H9 (cell line): Measurements from ENCODE around the gene KIAA2012. TPM values are rescaled to one million over a fixed set of nuclear protein-coding genes. Genes with fewer than 3 reads are reported as not detected.

Source experiments
- DNase-seq: peaks from one replicate; pipeline ENCODE4 v3.0.0-alpha.2; 2017
- H2AFZ ChIP-seq: one replicate; pipeline ENCODE4 v1.6.1; 2013; ENCODE audit warnings: mild to moderate bottlenecking, low read length, control low read depth, moderate library complexity
- H2AK5ac ChIP-seq: 2 replicates; pipeline ENCODE4 v1.6.1; 2013; ENCODE audit warnings: low read length, control low read depth, mixed read lengths; ENCODE audit not compliant: insufficient read length
- H2BK120ac ChIP-seq: one replicate; pipeline ENCODE4 v1.6.1; 2013; ENCODE audit warnings: low read depth, mild to moderate bottlenecking, low read length, control low read depth, inconsistent platforms; ENCODE audit not compliant: poor library complexity, severe bottlenecking
- H2BK12ac ChIP-seq: 2 replicates; pipeline ENCODE4 v1.6.1; 2013; ENCODE audit warnings: low read length, control low read depth, mixed read lengths, low read depth; ENCODE audit not compliant: insufficient read length
- H2BK15ac ChIP-seq: 2 replicates; pipeline ENCODE4 v1.6.1; 2013; ENCODE audit warnings: low read depth, low read length, control low read depth
- H2BK20ac ChIP-seq: one replicate; pipeline ENCODE4 v1.6.1; 2013; ENCODE audit warnings: low read depth, mild to moderate bottlenecking, low read length, control low read depth, inconsistent platforms; ENCODE audit not compliant: poor library complexity, severe bottlenecking
- H2BK5ac ChIP-seq: 2 replicates; pipeline ENCODE4 v1.6.1; 2013; ENCODE audit warnings: low read length, control low read depth, mixed read lengths; ENCODE audit not compliant: insufficient read length
- H3K14ac ChIP-seq: 2 replicates; pipeline ENCODE4 v1.6.1; 2013; ENCODE audit warnings: low read length, control low read depth; ENCODE audit not compliant: insufficient read depth
- H3K18ac ChIP-seq: 2 replicates; pipeline ENCODE4 v1.6.1; 2013; ENCODE audit warnings: low read depth, mild to moderate bottlenecking, mixed read lengths, low read length, control low read depth; ENCODE audit not compliant: insufficient read length
- H3K23ac ChIP-seq: 2 replicates; pipeline ENCODE4 v1.6.1; 2013; ENCODE audit warnings: low read length, control low read depth, mixed read lengths, low read depth; ENCODE audit not compliant: insufficient read length
- H3K23me2 ChIP-seq: 2 replicates; pipeline ENCODE4 v1.6.1; 2013; ENCODE audit warnings: low read depth, mild to moderate bottlenecking, mixed read lengths, low read length, control low read depth; ENCODE audit not compliant: insufficient read length, poor library complexity, severe bottlenecking
- H3K27ac ChIP-seq: 2 replicates; pipeline ENCODE4 v1.5.1; 2013; ENCODE audit warnings: low read length, control low read depth, mixed read lengths, low read depth; ENCODE audit not compliant: insufficient read length
- H3K27me3 ChIP-seq: 2 replicates; pipeline ENCODE4 v1.6.1; 2013; ENCODE audit warnings: low read length, control low read depth, inconsistent platforms; ENCODE audit not compliant: insufficient read depth
- H3K4ac ChIP-seq: 2 replicates; pipeline ENCODE4 v1.6.1; 2013; ENCODE audit warnings: low read depth, mild to moderate bottlenecking, control low read depth, inconsistent platforms, low read length, moderate library complexity
- H3K4me1 ChIP-seq: 2 replicates; pipeline ENCODE4 v1.6.1; 2013; ENCODE audit warnings: low read length, control low read depth, inconsistent platforms; ENCODE audit not compliant: insufficient read depth
- H3K4me2 ChIP-seq: 2 replicates; pipeline ENCODE4 v1.6.1; 2013; ENCODE audit warnings: low read length, control low read depth, mixed read lengths; ENCODE audit not compliant: insufficient read length, insufficient read depth
- H3K56ac ChIP-seq: 2 replicates; pipeline ENCODE4 v1.6.1; 2013; ENCODE audit warnings: low read depth, mild to moderate bottlenecking, mixed read lengths, low read length, control low read depth; ENCODE audit not compliant: insufficient read length
- H3K79me1 ChIP-seq: 2 replicates; pipeline ENCODE4 v1.6.1; 2013; ENCODE audit warnings: low read depth, mild to moderate bottlenecking, moderate library complexity, low read length, control low read depth, inconsistent platforms; ENCODE audit not compliant: insufficient read depth, poor library complexity, severe bottlenecking
- H3K79me2 ChIP-seq: 2 replicates; pipeline ENCODE4 v1.6.1; 2013; ENCODE audit warnings: low read length, control low read depth, inconsistent platforms; ENCODE audit not compliant: insufficient read depth
- H3K9ac ChIP-seq: 2 replicates; pipeline ENCODE4 v1.6.1; 2013; ENCODE audit warnings: low read length, control low read depth, mixed read lengths; ENCODE audit not compliant: insufficient read length; ENCODE audit errors: extremely low read depth
- H3K9me3 ChIP-seq: one replicate; pipeline ENCODE4 v1.6.1; 2013; ENCODE audit warnings: low read depth, low read length, inconsistent platforms; ENCODE audit not compliant: control insufficient read depth
- H3T11ph ChIP-seq: one replicate; pipeline ENCODE4 v1.6.1; 2013; ENCODE audit warnings: mild to moderate bottlenecking, low read length, control low read depth, inconsistent platforms
- H4K20me1 ChIP-seq: one replicate; pipeline ENCODE4 v1.6.1; 2013; ENCODE audit not compliant: control insufficient read depth, insufficient read length, insufficient read depth
- H4K5ac ChIP-seq: 2 replicates; pipeline ENCODE4 v1.6.1; 2013; ENCODE audit warnings: low read depth, mild to moderate bottlenecking, mixed read lengths, low read length, control low read depth; ENCODE audit not compliant: insufficient read length
- H4K8ac ChIP-seq: replicated peaks from 2 replicates; pipeline ENCODE4 v1.6.1; 2013; ENCODE audit warnings: low read length, control low read depth, mixed read lengths, low read depth; ENCODE audit not compliant: insufficient read length
- H4K91ac ChIP-seq: 2 replicates; pipeline ENCODE4 v1.6.1; 2013; ENCODE audit warnings: low read depth, mild to moderate bottlenecking, moderate library complexity, mixed read lengths, low read length, control low read depth; ENCODE audit not compliant: insufficient read length
- H3K27ac Mint-ChIP-seq, 3 experiments: 2 replicates in 2 of 3; 3 replicates in 1 of 3; pipeline ENCODE4 v1.8.0; 2020 to 2021; ENCODE audit warnings: mixed read lengths in 3 of 3, mild to moderate bottlenecking in 1 of 3, moderate library complexity in 1 of 3
- H3K27me3 Mint-ChIP-seq: 2 replicates; pipeline ENCODE4 v1.8.0; 2021; ENCODE audit warnings: low read depth, mild to moderate bottlenecking, moderate library complexity, mixed read lengths
- H3K36me3 Mint-ChIP-seq, 3 experiments: 2 replicates in 2 of 3; 3 replicates in 1 of 3; pipeline ENCODE4 v1.8.0; 2020 to 2021; ENCODE audit warnings: low read depth in 3 of 3, mixed read lengths in 3 of 3; ENCODE audit not compliant: insufficient read depth in 1 of 3
- H3K4me1 Mint-ChIP-seq, 2 experiments: 2 replicates each; pipeline ENCODE4 v1.8.0; 2020; ENCODE audit warnings: mixed read lengths in 2 of 2
- H3K4me3 Mint-ChIP-seq, 2 experiments: 2 replicates in 1 of 2; 3 replicates in 1 of 2; pipeline ENCODE4 v1.8.0; 2020 to 2021; ENCODE audit warnings: mild to moderate bottlenecking in 2 of 2, mixed read lengths in 2 of 2, moderate library complexity in 1 of 2
- H3K9me3 Mint-ChIP-seq, 2 experiments: 2 replicates in 1 of 2; 3 replicates in 1 of 2; pipeline ENCODE4 v1.8.0; 2020; ENCODE audit warnings: mild to moderate bottlenecking in 2 of 2, mixed read lengths in 2 of 2, moderate library complexity in 1 of 2
- WGBS: extraction: QIAGEN DNeasy Blood & Tissue Kit; methylation state at CpG from one replicate; pipeline ENCODE4 v1.1.7; 2013; ENCODE audit warnings: missing lambda C conversion rate, low lambda C conversion rate, mixed read lengths; ENCODE audit not compliant: insufficient read length; ENCODE audit errors: extremely low coverage; 5-methylcytosine and 5-hydroxymethylcytosine counted together
- total RNA-seq: library from RNA; stranded (reverse); gene quantifications from 2 replicates; pipeline ENCODE4 v1.2.1, GENCODE V29; 2021
- TF ChIP-seq, protein P1 (sequence below): fragments of 200-600 bp; sonication (generic); conservative IDR thresholded peaks from 3 replicates; pipeline ENCODE4 v1.8.0; 2021; ENCODE audit warnings: antibody characterized with exemption, mild to moderate bottlenecking

The KIAA2012 gene
- total RNA-seq, 1 experiment from 2014 or later: not detected

- Histone ChIP-seq H3K23me2 (no peaks in the 10 kb centered on the region), H3K27ac (no peak overlapping the region), H3K79me1 (no peaks in the 10 kb centered on the region), H2BK15ac (no peak overlapping the region), H3K79me2 (no peaks in the 10 kb centered on the region), H4K5ac (no peak overlapping the region), H2BK120ac (no peak overlapping the region), H2BK5ac (no peak overlapping the region), H2AK5ac (no peak overlapping the region), H3K56ac (no peak overlapping the region), H4K8ac (no peak overlapping the region), H3K14ac (no peak overlapping the region), H3K9me3 (no peaks in the 10 kb centered on the region), H3K23ac (no peak overlapping the region), H2BK12ac (no peak overlapping the region), H3K4me2 (no peak overlapping the region), H4K91ac (no peak overlapping the region), H3K27me3 (no peaks in the 10 kb centered on the region), H3K9ac (no peak overlapping the region), H3K4ac (no peak overlapping the region), H3K18ac (no peak overlapping the region), H3K4me1 (peaks cover 9% of the 10 kb centered on the region; the same call in 1 of the 2 replicates), H2BK20ac (no peak overlapping the region), H4K20me1 (no peaks in the 10 kb centered on the region), H2AFZ (no peak overlapping the region), H3T11ph (no peak overlapping the region)
- no peaks in the 10 kb centered on the region; the same call in 1 of the 2 replicates for H3K27me3 Mint-ChIP-seq
- DNase-seq: no peak
- no CpG with 5 or more reads among the region's 6 CpGs for WGBS
- H3K36me3 Mint-ChIP-seq: peaks cover 0 to 9% (median 6%) of the 10 kb centered on the region in 3 experiments; a peak in 3 of 7 replicates
- TF ChIP-seq, protein P1, sequence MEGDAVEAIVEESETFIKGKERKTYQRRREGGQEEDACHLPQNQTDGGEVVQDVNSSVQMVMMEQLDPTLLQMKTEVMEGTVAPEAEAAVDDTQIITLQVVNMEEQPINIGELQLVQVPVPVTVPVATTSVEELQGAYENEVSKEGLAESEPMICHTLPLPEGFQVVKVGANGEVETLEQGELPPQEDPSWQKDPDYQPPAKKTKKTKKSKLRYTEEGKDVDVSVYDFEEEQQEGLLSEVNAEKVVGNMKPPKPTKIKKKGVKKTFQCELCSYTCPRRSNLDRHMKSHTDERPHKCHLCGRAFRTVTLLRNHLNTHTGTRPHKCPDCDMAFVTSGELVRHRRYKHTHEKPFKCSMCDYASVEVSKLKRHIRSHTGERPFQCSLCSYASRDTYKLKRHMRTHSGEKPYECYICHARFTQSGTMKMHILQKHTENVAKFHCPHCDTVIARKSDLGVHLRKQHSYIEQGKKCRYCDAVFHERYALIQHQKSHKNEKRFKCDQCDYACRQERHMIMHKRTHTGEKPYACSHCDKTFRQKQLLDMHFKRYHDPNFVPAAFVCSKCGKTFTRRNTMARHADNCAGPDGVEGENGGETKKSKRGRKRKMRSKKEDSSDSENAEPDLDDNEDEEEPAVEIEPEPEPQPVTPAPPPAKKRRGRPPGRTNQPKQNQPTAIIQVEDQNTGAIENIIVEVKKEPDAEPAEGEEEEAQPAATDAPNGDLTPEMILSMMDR: no peak
- peaks cover 11 to 14% of the 10 kb centered on the region in 2 experiments; a peak in 4 of 5 replicates for H3K9me3 Mint-ChIP-seq
- H3K27ac Mint-ChIP-seq: 0 out of 7 replicates have a peak overlapping the region, but pooled peaks of 2 of the 3 experiments have one; percentile 29 to 50
- H3K4me3 Mint-ChIP-seq: peak overlapping the region in 1 of 2 experiments; percentile 19; a peak in 1 of 5 replicates
- peaks cover 17 to 21% of the 10 kb centered on the region in 2 experiments for H3K4me1 Mint-ChIP-seq
These were observed 11.2 kb downstream of the KIAA2012 start for GRCh38 chr2:202084265-202084664.
